ENCODE data around the gene CEACAM19.
"Not testable (repeated sequence)": the region's sequence is repeated elsewhere in the genome, so short reads cannot be mapped to it uniquely, and the experiment has no call there.

Gene CEACAM19

DNA sequence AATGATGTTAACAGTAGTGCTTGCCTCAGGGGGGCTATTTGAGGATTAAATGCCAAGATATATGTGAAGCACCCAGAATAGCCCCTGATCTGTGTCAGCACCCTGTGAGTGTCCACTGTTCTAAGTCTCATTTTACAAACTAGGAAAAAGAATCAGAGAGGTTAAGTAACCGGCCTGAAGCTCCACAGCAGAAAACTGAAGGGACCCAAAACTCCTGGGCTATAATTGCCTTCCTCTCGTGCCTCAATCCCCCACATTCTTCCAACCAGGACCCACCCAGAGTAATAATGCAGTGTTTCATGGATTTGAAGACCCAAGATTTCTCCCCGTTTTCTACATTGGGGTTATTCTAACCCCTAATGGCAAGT, 25.2 kb upstream of the CEACAM19 start:
- no peak for DNase-seq

DNA sequence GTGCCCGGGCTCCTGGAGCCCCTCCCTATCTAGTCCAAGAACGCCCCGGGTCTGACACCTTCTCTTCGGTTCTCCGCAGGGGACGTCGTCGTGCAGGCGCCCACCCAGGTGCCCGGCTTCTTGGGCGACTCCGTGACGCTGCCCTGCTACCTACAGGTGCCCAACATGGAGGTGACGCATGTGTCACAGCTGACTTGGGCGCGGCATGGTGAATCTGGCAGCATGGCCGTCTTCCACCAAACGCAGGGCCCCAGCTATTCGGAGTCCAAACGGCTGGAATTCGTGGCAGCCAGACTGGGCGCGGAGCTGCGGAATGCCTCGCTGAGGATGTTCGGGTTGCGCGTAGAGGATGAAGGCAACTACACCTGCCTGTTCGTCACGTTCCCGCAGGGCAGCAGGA, 24.1 kb upstream of the CEACAM19 start:
- no peak for DNase-seq

DNA sequence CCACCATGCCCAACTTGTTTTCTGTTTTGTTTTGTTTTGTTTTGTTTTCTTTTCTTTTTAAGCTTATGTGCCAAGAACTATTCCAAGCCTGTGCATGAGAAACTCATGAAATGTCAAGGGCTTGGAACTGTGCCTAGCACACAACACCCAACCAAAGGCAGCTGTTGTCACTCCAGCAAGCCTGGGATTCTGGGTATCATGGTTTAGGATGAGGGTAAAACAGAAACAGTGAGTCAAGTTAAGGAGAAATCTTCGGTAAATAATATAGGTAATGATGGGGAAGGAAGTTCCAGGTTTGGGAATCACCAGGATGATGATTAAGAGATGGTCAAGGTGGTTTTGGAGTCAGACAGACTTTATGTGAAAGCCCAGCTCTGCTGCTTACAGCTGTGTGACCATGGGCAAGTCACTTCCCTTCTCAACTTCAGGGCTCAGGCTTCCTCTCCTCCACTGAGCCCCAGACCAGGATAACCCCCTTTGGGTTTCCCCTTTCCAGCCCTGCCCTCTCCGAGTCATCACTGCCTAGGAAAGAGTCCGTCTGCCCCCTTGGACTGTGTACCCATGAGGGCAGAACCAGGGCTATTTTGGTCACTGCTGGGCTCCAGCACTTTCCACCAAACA, 22.5 kb upstream of the CEACAM19 start:
- DNase-seq = no peak

GRCh38 chr19:44649578-44650145, 21.6 kb upstream of the CEACAM19 start:
- DNase-seq = no peak

GRCh38 chr19:44653343-44653742, 17.9 kb upstream of the CEACAM19 start:
- no peak for DNase-seq

DNA sequence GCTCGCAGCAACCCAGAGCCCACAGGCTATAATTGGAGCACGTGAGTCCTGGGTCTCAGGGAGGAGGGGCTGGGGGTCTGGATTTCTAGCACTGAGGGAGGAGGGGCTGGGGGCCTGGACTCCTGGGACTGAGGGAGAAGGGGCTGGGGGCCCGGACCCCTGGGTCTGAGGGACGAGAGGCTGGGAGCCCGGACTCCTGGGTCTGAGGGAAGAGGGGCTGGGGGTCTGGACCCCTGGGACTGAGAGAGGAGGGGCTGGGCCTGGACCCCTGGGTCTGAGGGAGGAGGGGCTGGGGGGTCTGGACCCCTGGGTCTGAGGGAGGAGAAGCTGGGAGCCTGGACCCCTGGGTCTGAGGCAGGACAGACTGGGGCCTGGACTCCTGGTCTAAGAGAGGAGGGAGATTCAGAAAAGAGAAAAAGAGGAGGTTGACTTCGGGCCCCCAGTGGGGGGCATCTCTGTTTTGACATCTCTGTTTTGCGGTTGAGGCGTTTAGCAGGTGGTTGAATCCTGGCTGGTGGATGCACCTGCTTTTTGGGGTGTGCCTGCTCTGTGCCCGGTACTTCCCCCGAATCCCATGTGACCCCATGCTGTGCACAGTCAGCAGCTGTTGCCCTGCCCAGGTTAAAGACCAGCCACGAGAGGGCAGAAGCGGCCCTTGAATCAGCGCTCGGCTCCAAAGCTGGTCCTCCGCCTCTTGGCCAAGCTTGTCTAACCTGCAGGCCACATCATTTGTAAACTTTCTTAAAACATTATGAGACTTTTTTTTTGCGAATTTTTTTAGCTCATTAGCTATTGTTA, 17.1 kb upstream of the CEACAM19 start:
- peak; percentile 66 for DNase-seq

DNA sequence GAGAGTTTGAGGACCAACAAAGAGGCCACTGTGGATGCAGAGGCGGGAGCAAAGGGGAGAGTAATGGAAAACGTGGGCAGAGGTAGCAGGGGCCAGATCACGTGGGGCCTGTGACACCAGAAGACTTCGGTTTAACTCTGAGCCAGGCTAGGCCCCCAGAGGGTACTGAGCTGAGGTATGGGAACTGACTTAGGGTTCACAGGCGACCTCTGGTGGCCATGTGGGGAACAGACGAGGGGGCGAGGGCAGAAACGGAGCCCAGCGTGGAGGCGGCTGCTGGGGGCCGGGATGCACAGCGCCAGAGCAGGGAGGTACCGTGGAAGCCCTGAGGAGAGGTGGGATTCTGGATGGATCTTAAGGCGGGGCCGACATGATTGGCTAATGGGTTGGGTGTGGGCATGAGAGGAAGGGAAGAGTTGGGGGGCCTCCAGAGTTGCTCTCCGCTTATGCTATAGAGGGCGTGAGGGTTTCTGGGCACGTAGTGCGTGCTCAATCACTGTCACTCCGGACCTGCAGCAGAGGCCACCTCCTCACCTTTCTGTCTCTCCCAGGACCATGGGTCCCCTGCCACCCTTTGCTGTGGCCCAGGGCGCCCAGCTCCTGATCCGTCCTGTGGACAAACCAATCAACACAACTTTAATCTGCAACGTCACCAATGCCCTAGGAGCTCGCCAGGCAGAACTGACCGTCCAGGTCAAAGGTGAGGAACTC, 13.9 kb upstream of the CEACAM19 start:
- peak; percentile 66 for DNase-seq

DNA sequence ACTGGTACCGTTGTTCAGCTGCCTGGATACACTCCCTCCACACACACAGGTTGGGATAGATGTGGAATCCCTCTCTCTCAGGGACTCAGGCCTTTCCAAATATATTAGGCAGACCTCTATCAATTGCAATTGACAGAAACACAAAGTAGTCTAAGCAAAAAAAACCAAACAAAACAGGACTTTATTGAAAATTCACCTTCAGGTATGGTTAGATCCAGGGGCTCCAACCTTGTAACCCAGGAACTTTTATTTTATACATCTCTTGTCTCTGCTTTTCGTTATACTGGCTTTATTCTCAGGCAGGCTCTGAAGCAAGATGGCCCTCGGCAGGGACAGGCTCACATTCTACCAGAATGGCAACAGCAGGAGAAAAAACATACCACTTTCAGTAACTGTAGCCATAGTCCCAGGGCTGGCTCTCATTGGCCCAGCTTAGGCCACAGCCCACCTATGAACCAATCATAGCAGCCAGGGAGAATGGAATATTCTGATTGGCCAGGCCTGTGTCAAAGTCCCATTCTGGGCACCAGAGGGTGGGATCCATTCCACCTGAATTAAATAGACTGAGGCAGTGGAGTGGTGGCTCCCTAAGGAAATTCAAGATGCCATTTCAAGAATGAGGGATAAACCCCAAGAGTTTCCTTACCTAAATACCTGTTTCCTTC, 13.1 kb upstream of the CEACAM19 start:
- DNase-seq = no peak

DNA sequence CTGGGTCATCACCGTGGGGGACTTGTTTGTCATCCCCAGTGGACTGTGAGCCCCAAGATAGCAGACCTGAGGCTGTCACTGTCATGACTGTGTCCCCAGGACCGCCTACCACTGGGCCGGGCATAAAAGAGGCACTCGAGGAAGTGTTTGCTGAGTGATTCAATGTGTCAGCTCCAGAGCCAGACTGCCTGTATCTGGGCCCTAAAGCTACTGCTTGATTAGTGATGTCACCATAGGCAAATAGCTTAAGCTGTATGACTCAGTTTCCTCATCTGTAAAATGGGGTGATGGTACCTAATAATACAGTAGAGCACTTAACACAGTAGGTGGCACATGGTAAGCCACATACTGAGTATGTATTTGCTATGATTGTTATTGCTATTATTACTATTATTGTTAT, 11.2 kb upstream of the CEACAM19 start:
- no peak for DNase-seq

DNA sequence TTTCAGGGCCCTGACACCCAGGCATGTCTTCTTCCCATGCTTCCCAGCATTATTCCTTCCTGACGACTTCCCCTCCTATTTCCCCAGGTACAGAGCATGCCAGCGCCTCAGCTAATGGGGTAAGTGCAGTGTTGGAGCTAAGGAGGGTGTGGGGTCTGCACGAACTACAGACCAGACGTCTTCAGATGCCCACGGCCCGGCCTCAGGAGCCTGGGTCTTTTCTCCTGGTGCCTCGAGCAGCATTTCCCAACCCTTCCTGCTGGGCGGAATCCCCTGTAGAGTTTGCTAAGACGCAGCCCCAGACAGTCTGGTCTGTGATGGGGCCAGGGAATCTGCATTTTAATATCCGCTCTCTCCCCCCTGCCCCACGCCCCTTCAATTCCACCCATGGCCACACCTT, 10.1 kb upstream of the CEACAM19 start:
- no peak for DNase-seq

DNA sequence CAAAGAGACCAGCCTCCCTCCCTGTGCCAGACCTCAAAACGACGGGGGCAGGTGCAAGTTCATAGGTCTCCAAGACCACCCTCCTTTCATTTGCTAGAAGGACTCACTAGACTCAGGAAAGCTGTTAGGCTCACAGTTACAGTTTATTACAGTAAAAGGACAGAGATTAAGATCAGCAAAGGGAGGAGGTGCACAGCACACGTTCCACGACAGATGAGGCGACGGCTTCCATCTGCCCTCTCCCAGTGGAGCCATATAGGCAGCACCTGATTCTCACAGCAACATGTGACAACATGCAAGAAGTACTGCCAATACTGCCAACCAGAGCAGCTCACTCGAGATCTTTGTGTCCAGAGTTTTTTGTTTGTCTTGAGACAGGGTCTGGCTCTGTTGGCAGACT, 9.4 kb upstream of the CEACAM19 start:
- no peak for DNase-seq

- DNase-seq = peak; percentile 66
Measured at GRCh38 chr19:44662691-44663385, 8.4 kb upstream of the CEACAM19 start.

GRCh38 chr19:44663996-44664395, 7.3 kb upstream of the CEACAM19 start:
- DNase-seq = no peak

DNA sequence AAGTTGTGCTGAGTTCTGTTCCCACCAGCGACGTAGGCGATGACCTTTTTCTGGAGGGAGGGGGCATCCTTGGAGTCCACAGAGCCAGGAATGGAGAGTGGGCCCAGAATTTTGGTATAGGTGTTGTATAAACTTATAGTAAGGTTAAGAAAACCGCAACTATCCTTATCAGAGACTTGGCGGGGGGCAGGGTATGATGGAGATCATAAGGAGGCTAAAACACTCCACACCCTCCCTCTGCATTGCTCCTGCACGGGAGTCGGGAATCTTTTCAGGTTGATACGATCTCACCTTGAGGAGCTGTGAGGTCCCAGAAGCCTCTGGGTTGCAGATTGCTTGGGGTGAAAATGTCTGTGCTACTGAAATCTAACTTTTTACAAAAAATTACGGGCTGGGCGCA, 6.3 kb upstream of the CEACAM19 start:
- no peak for DNase-seq

- no peak for DNase-seq
Measured at GRCh38 chr19:44666852-44667556, 4.3 kb upstream of the CEACAM19 start.

GRCh38 chr19:44668985-44669764, 2.1 kb upstream of the CEACAM19 start:
- DNase-seq = no peak

DNA sequence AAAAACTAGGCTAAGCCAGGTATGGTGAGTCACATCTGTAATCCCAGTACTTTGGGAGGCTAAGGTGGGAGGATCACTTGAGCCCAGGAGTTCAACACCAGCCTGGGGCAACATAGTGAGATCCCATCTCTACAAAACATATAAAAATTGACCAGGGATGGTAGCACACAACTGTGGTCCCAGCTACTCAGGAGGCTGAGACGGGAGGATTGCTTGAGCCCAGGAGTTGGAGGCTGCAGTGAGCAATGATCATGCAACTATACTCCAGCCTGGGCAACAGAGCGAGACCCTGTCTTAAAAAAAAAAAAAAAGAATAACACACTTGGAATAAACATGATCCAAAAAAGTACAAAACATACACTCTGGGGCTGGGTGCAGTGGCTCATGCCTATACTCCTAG, 1.3 kb upstream of the CEACAM19 start:
- not testable (repeated sequence) for DNase-seq

GRCh38 chr19:44672226-44672625, 944 bp downstream of the CEACAM19 start:
- DNase-seq = no peak

DNA sequence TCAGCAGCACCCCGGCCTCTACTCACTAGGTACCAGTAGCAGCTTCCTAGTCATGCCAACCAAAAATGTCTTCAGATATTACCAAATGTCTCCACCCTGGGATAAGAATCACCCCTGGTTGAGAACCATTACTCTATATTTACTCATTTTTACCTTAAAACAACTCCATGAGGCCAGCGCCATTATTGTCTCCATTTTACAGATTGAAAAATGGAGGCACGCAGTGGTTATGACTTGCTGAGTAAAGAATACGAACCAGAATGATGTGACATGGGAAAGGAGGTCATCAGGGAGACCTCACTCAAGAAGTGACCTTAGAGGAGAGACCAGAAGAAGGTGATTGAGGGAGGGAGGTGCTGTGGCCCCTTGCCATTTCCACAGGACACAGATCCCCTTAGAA, 2.2 kb downstream of the CEACAM19 start:
- DNase-seq = no peak

DNA sequence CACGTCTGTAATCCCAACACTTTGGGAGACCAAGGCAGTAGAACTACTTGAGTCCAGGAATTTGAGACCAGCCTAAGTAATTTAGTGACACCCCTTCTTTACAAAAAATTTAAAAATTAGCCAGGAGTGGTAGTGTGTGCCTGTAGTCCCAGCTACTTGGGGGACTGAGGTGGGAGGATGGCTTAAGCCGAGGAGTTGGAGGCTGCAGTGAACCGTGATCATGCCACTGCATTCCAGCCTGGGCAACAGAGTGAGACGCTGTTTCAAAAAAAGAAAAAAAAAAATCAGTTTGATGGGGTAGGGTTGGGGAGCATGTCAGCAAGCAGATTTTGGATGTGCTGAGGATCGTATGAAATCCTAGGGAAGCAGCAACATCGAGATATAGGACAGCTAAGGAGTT, 4.2 kb downstream of the CEACAM19 start:
- no peak for DNase-seq

Data from left hindlimb (tissue), 1 donor.